Hippocampal formation (tissue), 2 donors: ENCODE measurements around the gene BIVM.

Source experiments
- DNase-seq, 2 donors: peaks; one replicate each; lab custom pipeline; 2025; lab: John Stamatoyannopoulos, UW

The BIVM gene

DNA sequence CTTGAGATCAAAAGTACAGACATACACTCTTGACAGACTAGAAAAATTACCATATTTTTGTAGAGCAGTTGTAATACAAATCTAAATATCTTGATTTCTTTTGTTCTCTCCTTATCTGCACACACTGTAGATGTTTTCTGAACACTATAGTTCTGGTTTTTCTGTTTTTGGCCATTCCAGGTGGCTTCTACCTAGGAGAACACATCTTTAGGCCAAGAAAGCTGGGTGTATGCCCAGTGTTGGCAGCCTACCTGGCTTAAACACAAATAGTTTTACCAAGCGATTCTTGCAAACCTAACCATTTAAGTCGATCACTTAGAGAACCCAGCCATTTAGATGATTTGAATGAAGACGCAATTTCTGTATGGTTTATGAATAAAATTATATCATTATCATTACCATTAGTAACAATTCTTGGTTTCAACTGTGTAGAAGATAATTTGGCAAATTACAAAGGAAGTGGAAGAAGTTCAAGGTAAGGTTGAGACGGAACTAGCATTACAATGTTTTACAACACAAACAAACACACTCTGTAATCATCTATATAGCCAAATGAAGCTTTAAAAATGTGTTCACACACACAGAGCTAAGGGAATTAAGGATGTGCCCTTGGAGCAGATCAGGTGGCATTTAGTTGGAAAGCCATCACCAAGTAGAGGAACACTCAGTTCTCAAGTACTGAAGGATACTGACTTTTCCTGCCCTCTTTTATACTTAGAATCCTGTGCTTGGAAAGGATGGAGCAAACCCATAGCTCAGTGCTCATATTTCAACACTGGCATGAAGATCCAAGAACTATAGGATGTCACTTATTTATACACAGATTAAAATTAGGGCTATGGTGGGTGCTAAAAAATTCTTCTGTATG lies 83.1 kb downstream of the BIVM start:
- no peak for DNase-seq
